ENCODE measurements around the gene SPTA1. TPM values are rescaled to one million over a fixed set of nuclear protein-coding genes. Genes with fewer than 3 reads are reported as not detected.
"Not testable (repeated sequence)": the region's sequence is repeated elsewhere in the genome, so short reads cannot be mapped to it uniquely, and the experiment has no call there.

The SPTA1 gene
- 1 to 10 TPM in 10 of 12 donors, not detected in 2; 1.6 to 8.1 (median 2.9) TPM for polyA plus RNA-seq (ENCODE audit: insufficient read length in 12 of 12)
- long read RNA-seq, donor 1: 0 reads
- long read RNA-seq, donor 2: 0 reads
- long read RNA-seq, donor 3: 0 reads
- long read RNA-seq, donor 4: 0 reads
- long read RNA-seq, donor 5: 0 reads
- long read RNA-seq, donor 6: 0 reads
- long read RNA-seq, donor 7: 0 reads
- long read RNA-seq, donor 8, partial matches to known transcripts: 0 of 1 reads
- long read RNA-seq, donor 8, other reads (novel, unspliced or antisense): 0 of 1 reads
- long read RNA-seq, donor 9: 0 reads
- long read RNA-seq, donor 10: 0 reads
- long read RNA-seq, donor 11: 0 reads

GRCh38 chr1:158686111-158687009, at the start of gene SPTA1:
SPTA1 (minus strand) TSS chr1:158686715; CDS start chr1:158686517, 198 bp downstream.
- DNase-seq: no peak

GRCh38 chr1:158735848-158736247, 49.3 kb upstream of the SPTA1 start:
- no peak for DNase-seq

DNA sequence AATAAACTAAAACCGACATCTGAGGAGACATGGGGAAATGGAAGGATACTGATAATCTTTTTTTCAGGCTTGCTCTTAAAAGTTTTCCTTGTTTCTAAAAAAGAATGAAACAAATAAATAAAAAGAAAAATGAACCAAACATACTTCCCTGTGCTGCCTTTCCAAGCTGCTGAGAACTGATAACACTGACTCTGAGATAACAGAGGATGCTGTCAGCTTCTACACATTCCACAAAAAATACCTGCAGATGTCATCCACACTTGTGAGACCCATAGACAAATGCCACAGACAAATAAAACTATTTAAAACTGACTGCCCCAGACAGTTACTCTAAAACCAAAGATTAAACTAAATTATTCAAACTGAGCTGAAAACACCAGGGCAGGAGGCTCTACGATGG, 46.0 kb upstream of the SPTA1 start:
- no peak for DNase-seq

DNA sequence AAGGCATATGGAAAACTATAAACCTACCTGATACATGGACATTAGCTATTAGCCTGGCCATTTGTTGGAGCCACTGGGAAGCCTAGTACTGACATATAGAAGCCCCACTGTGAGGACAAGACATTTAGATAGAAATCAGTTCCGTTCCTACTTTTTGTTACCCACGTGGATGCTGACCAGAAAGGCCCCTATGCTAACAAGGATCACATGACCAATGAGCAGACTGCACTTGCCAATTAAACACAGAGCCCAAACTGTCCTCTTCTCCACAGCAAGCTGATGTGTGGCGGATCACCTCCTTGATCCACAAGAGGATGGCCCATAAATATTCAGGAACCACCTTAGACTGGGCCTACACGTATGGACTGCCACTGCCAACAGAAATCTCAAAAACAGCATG, 45.2 kb upstream of the SPTA1 start:
- no peak for DNase-seq

GRCh38 chr1:158730453-158730852, 43.9 kb upstream of the SPTA1 start:
- DNase-seq: no peak

- no peak for DNase-seq
Measured at GRCh38 chr1:158728510-158729225, 42.2 kb upstream of the SPTA1 start.

- DNase-seq: no peak
Measured at GRCh38 chr1:158724442-158724841, 37.9 kb upstream of the SPTA1 start.

GRCh38 chr1:158720620-158721019, 34.1 kb upstream of the SPTA1 start, which contains the start of gene OR6K3:
OR6K3 (minus strand) TSS chr1:158720720; CDS start chr1:158718115, 2,605 bp downstream.
- DNase-seq: no peak

DNA sequence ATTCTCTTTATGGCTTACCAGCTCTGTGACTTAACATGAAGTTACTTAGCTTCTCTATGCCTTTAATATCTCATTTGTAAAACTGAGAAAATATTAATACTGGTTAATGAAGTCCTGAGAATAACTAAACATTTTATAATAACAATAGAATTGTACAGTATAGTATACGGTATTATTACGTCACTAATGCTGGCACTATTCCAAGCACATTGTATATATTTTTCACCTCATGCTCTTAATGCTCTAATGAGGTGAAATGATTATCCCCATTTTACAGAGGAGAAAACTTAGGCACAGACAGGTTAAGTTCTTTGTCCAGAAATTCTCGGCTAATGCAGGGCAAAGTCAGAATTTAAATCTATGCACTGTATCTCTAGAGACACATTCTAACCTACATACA, 33.1 kb upstream of the SPTA1 start:
- DNase-seq: no peak

GRCh38 chr1:158717344-158717743, 30.8 kb upstream of the SPTA1 start:
- DNase-seq: no peak

- DNase-seq: no peak
Measured at GRCh38 chr1:158716335-158716734, 29.8 kb upstream of the SPTA1 start.

DNA sequence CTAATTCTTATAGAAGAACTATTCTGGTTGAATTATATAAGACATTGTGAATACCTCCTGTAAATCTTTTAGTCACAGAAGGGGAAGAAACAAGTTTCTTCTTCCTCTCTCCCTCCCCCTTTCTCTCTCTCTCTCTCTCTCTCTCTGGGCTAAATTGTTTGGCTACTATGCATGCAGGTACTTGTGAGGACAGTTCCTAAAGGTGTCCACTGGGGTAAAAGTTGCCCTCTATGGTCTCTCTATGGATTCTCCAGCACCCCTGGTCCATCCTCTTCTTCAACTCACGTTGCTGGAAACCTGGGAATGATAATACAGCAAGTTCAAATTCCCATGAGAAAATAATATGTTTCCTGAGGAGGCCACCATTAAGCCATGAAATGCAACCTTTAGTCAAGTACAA, 28.2 kb upstream of the SPTA1 start:
- DNase-seq: no peak

GRCh38 chr1:158711098-158711497, 24.6 kb upstream of the SPTA1 start:
- DNase-seq: no peak

DNA sequence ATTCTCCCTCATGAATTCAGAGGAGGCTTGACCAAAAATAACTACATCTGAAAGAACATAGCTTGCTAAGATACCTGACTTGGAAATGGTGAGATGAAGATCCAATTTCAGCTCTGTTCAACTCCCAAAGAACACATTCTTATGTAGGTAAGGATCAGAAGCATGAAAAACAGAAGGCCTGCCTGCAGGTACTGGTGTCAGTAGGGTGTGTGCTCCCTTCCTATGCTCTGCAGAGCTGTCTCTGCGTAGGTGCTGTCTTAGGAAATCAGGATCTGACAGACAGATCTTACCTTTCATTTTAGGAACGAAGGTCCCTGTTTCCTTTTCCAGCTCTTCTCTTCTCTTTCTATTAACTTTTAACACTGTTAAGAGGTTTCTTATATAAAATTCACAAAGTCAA, 19.6 kb upstream of the SPTA1 start:
- no peak for DNase-seq

GRCh38 chr1:158700552-158700951, 14.0 kb upstream of the SPTA1 start, which contains the start of gene OR6K2:
OR6K2 (minus strand) TSS chr1:158700652; CDS start chr1:158700652, 0 bp downstream.
- no peak for DNase-seq

DNA sequence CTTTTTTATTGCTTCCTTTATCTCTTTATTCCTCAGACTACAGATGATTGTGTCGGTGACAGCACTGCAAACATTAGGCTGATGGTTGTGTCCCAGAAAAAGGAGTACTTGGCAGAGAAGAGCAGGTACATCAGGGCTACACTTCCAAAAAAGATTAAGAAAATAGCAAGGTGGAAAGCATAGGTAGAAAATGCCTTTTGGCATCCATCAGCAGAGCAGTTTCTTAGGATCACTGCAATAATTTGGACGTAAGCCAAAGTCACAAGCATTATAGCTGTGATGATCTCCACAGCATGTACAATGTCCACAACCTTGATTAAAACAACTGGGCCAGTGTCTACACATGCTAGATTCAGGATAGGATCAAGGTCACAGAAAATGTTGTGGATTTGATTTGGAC, 8.1 kb upstream of the SPTA1 start:
- DNase-seq: no peak

- DNase-seq: no peak
Measured at GRCh38 chr1:158692356-158692755, 5.8 kb upstream of the SPTA1 start.

GRCh38 chr1:158691907-158692306, 5.4 kb upstream of the SPTA1 start:
- no peak for DNase-seq

DNA sequence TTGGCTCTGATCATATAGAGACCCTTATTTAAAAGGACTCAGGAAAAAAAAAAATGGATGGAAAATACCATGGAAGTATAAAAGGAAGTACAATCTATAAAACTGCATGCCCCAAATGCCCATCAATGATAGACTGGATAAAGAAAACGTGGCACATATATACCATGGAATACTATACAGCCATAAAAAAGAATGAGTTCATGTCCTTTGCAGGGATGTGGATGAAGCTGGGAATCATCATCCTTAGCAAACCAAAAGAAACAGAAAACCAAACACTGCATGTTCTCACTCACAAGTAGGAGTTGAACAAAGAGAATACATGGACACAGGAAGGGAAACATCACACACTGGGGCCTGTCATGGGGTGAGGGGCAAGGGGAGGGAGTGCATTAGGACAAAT, 4.6 kb upstream of the SPTA1 start:
- DNase-seq: not testable (repeated sequence)

DNA sequence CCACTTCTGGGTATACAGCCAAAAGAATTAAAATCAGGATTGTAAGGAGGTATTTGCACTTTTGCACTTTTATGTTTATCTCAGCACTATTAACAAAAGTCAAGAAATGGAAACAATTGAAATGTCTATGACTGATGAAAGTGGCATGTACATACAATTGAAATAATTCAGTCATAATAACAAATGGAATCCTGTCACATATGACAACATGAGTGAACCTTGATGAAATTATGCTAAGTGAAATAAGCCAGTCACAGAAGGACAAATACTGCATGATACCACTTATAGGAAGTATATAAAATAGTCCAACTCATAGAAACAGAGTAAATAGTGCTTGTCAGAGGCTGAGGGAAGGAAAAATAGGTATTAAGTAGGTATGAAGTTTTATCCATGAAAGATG, 3.4 kb upstream of the SPTA1 start:
- DNase-seq: no peak

DNA sequence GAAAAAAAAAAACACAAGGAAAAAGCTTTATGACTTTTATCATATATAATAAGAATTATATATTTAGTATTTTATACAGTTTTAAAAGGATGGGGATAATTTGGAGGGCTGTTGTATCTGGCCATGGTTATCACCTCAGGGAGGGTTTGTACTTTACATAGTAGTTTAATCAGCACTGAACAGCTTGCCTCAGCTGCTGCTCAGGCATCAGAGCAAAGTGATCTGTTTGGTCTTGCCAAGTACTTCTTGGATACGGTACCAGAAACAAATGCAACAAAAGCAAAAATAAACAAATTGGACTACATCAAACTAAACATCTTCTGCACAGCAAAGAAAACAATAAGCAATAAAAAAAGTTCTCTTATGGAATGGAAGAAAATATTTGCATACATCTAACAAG, 2.6 kb upstream of the SPTA1 start:
- DNase-seq: no peak

- DNase-seq: not testable (repeated sequence)
Measured at GRCh38 chr1:158688343-158688742, 1.8 kb upstream of the SPTA1 start.
